HEK293 (cell line): Measurements from ENCODE around the gene VPS26C.

Source experiments
- CTCF ChIA-PET: fragments of 350-600 bp; formaldehyde crosslinking; extraction: SDS; loops from one replicate; lab custom pipeline; 2021; ENCODE audit warnings: antibody characterized with exemption; lab: Yijun Ruan, JAX
- POLR2A ChIA-PET: fragments of 300-600 bp; formaldehyde crosslinking; extraction: SDS; loops from one replicate; lab custom pipeline; 2020; ENCODE audit warnings: antibody characterized with exemption, inconsistent platforms; lab: Yijun Ruan, JAX
- H3K27ac ChIP-seq: fragments of 200-500 bp; sonication (Bioruptor generic); 2 replicates; pipeline ENCODE4 v1.5.1; 2014; ENCODE audit warnings: low read depth, low read length, control low read depth, inconsistent platforms; ENCODE audit errors: extremely low read depth
- H3K36me3 ChIP-seq, 2 experiments: fragments of 200-500 bp in 1 of 2; sonication (Bioruptor generic) in 1 of 2; 1 replicate in 1 of 2; 2 replicates in 1 of 2; pipeline ENCODE4 v1.5.1; 2014 to 2017; ENCODE audit warnings: inconsistent platforms in 2 of 2, low read length in 2 of 2; ENCODE audit not compliant: control insufficient read depth in 2 of 2, insufficient read depth in 1 of 2
- H3K4me1 ChIP-seq: fragments of 200-500 bp; sonication (Bioruptor generic); 2 replicates; pipeline ENCODE4 v1.5.1; 2014; ENCODE audit warnings: mild to moderate bottlenecking, low read length, inconsistent platforms; ENCODE audit not compliant: control insufficient read depth, insufficient read depth
- H3K4me3 ChIP-seq: 2 replicates; pipeline ENCODE4 v1.5.1; 2011; ENCODE audit warnings: low read depth, mild to moderate bottlenecking, control low read depth, low read length, moderate library complexity
- H3K9me3 ChIP-seq: fragments of 200-500 bp; sonication (Bioruptor generic); 2 replicates; pipeline ENCODE4 v1.5.1; 2014; ENCODE audit warnings: low read depth, low read length, inconsistent platforms; ENCODE audit not compliant: control insufficient read depth, insufficient read depth
- BCL6B ChIP-seq: fragments of 450-650 bp; formaldehyde crosslinking; IDR thresholded peaks from 2 replicates; pipeline ENCODE4 v1.5.1; 2017; ENCODE audit warnings: missing biosample characterization, missing genetic modification characterization
- GLIS2 ChIP-seq: fragments of 450-650 bp; formaldehyde crosslinking; IDR thresholded peaks from 2 replicates; pipeline ENCODE4 v1.5.1; 2016; ENCODE audit warnings: missing biosample characterization, missing genetic modification characterization
- MZF1 ChIP-seq: fragments of 450-650 bp; formaldehyde crosslinking; IDR thresholded peaks from 2 replicates; pipeline ENCODE4 v1.5.1; 2017; ENCODE audit warnings: missing biosample characterization, missing genetic modification characterization, borderline replicate concordance
- ZBTB21 ChIP-seq: fragments of 450-650 bp; formaldehyde crosslinking; IDR thresholded peaks from 2 replicates; pipeline ENCODE4 v1.5.1; 2017; ENCODE audit warnings: missing biosample characterization, missing genetic modification characterization
- ZNF169 ChIP-seq: fragments of 450-650 bp; formaldehyde crosslinking; IDR thresholded peaks from 2 replicates; pipeline ENCODE4 v1.5.1; 2016; ENCODE audit warnings: missing biosample characterization, missing genetic modification characterization
- ZNF433 ChIP-seq: fragments of 450-650 bp; formaldehyde crosslinking; IDR thresholded peaks from 2 replicates; pipeline ENCODE4 v1.5.1; 2016; ENCODE audit warnings: missing biosample characterization, missing genetic modification characterization, low read depth
- ZNF560 ChIP-seq: fragments of 450-650 bp; formaldehyde crosslinking; IDR thresholded peaks from 2 replicates; pipeline ENCODE4 v1.5.1; 2017; ENCODE audit warnings: missing biosample characterization, missing genetic modification characterization, borderline replicate concordance
- ZSCAN30 ChIP-seq: fragments of 450-650 bp; IDR thresholded peaks from 2 replicates; pipeline ENCODE4 v1.5.1; 2018; ENCODE audit warnings: missing biosample characterization, mild to moderate bottlenecking, missing genetic modification characterization, moderate library complexity
- ZXDB ChIP-seq: fragments of 450-650 bp; formaldehyde crosslinking; IDR thresholded peaks from 2 replicates; pipeline ENCODE4 v1.5.1; 2016; ENCODE audit warnings: missing biosample characterization, missing genetic modification characterization
- TF ChIP-seq, protein P1 (sequence below): fragments of 450-650 bp; formaldehyde crosslinking; IDR thresholded peaks from 2 replicates; pipeline ENCODE4 v1.5.1; 2016; ENCODE audit warnings: missing biosample characterization, missing genetic modification characterization
- TF ChIP-seq, protein P2 (sequence below): sonication (generic); formaldehyde crosslinking; IDR thresholded peaks from 2 replicates; pipeline ENCODE4 v1.8.1; 2022; ENCODE audit warnings: mild to moderate bottlenecking, moderate library complexity, missing genetic modification reagents
- TF ChIP-seq, protein P3 (sequence below): fragments of 450-650 bp; formaldehyde crosslinking; IDR thresholded peaks from 2 replicates; pipeline ENCODE4 v1.5.1; 2017; ENCODE audit warnings: missing biosample characterization, mild to moderate bottlenecking, missing genetic modification characterization, moderate library complexity
- TF ChIP-seq, protein P4 (sequence below): fragments of 450-650 bp; formaldehyde crosslinking; IDR thresholded peaks from 2 replicates; pipeline ENCODE4 v1.5.1; 2017; ENCODE audit warnings: missing biosample characterization, missing genetic modification characterization

VPS26C gene

GRCh38 chr21:37176716-37177115 is 90.4 kb downstream of the VPS26C start:
- Histone ChIP-seq H3K36me3 (peaks cover 31 to 76% of the 10 kb centered on the region in 2 experiments), H3K27ac (no peak overlapping the region), H3K9me3 (no peaks in the 10 kb centered on the region), H3K4me3 (no peak overlapping the region), H3K4me1 (peaks cover 4% of the 10 kb centered on the region)
- CTCF ChIA-PET = interaction anchor here (0.6 to 1.1 kb wide), 4 partner anchors 10 to 466 kb away, joined by 3 to 6 read pairs (median 4); no protein-coding TSS in a partner anchor
- TF ChIP-seq ZNF433 (tag by site-specific recombination) = no peak
- no peak for TF ChIP-seq GLIS2 (tag by site-specific recombination)
- TF ChIP-seq ZNF169 (tag by site-specific recombination) = no peak
- no peak for TF ChIP-seq BCL6B (tag by site-specific recombination)
- no peak for TF ChIP-seq ZSCAN30
- TF ChIP-seq, protein P1, sequence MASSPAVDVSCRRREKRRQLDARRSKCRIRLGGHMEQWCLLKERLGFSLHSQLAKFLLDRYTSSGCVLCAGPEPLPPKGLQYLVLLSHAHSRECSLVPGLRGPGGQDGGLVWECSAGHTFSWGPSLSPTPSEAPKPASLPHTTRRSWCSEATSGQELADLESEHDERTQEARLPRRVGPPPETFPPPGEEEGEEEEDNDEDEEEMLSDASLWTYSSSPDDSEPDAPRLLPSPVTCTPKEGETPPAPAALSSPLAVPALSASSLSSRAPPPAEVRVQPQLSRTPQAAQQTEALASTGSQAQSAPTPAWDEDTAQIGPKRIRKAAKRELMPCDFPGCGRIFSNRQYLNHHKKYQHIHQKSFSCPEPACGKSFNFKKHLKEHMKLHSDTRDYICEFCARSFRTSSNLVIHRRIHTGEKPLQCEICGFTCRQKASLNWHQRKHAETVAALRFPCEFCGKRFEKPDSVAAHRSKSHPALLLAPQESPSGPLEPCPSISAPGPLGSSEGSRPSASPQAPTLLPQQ = no peak
- TF ChIP-seq, protein P2, sequence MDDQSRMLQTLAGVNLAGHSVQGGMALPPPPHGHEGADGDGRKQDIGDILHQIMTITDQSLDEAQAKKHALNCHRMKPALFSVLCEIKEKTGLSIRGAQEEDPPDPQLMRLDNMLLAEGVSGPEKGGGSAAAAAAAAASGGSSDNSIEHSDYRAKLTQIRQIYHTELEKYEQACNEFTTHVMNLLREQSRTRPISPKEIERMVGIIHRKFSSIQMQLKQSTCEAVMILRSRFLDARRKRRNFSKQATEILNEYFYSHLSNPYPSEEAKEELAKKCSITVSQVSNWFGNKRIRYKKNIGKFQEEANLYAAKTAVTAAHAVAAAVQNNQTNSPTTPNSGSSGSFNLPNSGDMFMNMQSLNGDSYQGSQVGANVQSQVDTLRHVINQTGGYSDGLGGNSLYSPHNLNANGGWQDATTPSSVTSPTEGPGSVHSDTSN (CRISPR knock-in tag) = no peak
- TF ChIP-seq MZF1 (tag by site-specific recombination) = no peak
- TF ChIP-seq ZNF560 (tag by site-specific recombination) = no peak
- no peak for TF ChIP-seq ZBTB21 (tag by site-specific recombination)
- TF ChIP-seq, protein P3, sequence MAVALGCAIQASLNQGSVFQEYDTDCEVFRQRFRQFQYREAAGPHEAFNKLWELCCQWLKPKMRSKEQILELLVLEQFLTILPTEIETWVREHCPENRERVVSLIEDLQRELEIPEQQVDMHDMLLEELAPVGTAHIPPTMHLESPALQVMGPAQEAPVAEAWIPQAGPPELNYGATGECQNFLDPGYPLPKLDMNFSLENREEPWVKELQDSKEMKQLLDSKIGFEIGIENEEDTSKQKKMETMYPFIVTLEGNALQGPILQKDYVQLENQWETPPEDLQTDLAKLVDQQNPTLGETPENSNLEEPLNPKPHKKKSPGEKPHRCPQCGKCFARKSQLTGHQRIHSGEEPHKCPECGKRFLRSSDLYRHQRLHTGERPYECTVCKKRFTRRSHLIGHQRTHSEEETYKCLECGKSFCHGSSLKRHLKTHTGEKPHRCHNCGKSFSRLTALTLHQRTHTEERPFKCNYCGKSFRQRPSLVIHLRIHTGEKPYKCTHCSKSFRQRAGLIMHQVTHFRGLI = no peak
- TF ChIP-seq ZXDB = no peak
- TF ChIP-seq, protein P4, sequence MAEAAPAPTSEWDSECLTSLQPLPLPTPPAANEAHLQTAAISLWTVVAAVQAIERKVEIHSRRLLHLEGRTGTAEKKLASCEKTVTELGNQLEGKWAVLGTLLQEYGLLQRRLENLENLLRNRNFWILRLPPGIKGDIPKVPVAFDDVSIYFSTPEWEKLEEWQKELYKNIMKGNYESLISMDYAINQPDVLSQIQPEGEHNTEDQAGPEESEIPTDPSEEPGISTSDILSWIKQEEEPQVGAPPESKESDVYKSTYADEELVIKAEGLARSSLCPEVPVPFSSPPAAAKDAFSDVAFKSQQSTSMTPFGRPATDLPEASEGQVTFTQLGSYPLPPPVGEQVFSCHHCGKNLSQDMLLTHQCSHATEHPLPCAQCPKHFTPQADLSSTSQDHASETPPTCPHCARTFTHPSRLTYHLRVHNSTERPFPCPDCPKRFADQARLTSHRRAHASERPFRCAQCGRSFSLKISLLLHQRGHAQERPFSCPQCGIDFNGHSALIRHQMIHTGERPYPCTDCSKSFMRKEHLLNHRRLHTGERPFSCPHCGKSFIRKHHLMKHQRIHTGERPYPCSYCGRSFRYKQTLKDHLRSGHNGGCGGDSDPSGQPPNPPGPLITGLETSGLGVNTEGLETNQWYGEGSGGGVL = no peak
- POLR2A ChIA-PET = interaction anchor here (1.0 kb wide), 1 partner anchor 85 kb away, joined by 3 read pairs; no protein-coding TSS in a partner anchor
